CD4-positive, alpha-beta memory T cell (primary cell): ENCODE data around the gene SUGCT. TPM values are rescaled to one million over a fixed set of nuclear protein-coding genes. Genes with fewer than 3 reads are reported as not detected.
"Not testable (repeated sequence)": the region's sequence is repeated elsewhere in the genome, so short reads cannot be mapped to it uniquely, and the experiment has no call there.

ENCODE experiments used
- CTCF ChIA-PET: fragments of 350-600 bp; sonication (Branson Sonifier 250); formaldehyde crosslinking; loops from one replicate; lab custom pipeline; 2021; ENCODE audit warnings: inconsistent platforms; ENCODE audit not compliant: partially characterized antibody; lab: Charles Lee
- POLR2A ChIA-PET: fragments of 350-600 bp; sonication (Branson Sonifier 250); formaldehyde crosslinking; loops from one replicate; lab custom pipeline; 2021; ENCODE audit not compliant: partially characterized antibody; lab: Charles Lee
- DNase-seq, 5 donors: peaks; one replicate each; pipeline versions ENCODE4 v3.0.0 to v3.0.0-alpha.2; 2020 to 2022; ENCODE audit warnings: mixed read lengths in 1 of 5
- H3K27ac ChIP-seq: one replicate; pipeline ENCODE4 v1.7.0; 2013; ENCODE audit warnings: low read depth, low read length
- H3K27me3 ChIP-seq: 2 replicates; pipeline ENCODE4 v1.7.0; 2013; ENCODE audit warnings: mild to moderate bottlenecking, low read length, moderate library complexity; ENCODE audit not compliant: insufficient read depth
- H3K36me3 ChIP-seq: 2 replicates; pipeline ENCODE4 v1.7.0; 2013; ENCODE audit warnings: mild to moderate bottlenecking, low read length, moderate library complexity; ENCODE audit not compliant: insufficient read depth
- H3K4me1 ChIP-seq: 2 replicates; pipeline ENCODE4 v1.7.0; 2013; ENCODE audit warnings: mild to moderate bottlenecking, low read length, moderate library complexity; ENCODE audit not compliant: insufficient read depth
- H3K4me3 ChIP-seq, 2 donors: one replicate each; pipeline ENCODE4 v1.7.0; 2013; ENCODE audit warnings: low read length in 2 of 2, mild to moderate bottlenecking in 1 of 2
- H3K9me3 ChIP-seq, 2 donors: one replicate each; pipeline ENCODE4 v1.7.0; 2013; ENCODE audit warnings: low read length in 2 of 2, control low read depth in 1 of 2; ENCODE audit not compliant: control insufficient read depth in 1 of 2
- H3K27ac Mint-ChIP-seq, 7 donors: one replicate each; pipeline ENCODE4 v1.8.0; 2020 to 2021; ENCODE audit warnings: mixed read lengths in 7 of 7, mild to moderate bottlenecking in 6 of 7, inconsistent platforms in 3 of 7, moderate library complexity in 3 of 7
- H3K27me3 Mint-ChIP-seq, 2 donors: one replicate each; pipeline ENCODE4 v1.8.0; 2020 to 2021; ENCODE audit warnings: mixed read lengths in 2 of 2
- H3K36me3 Mint-ChIP-seq, 2 donors: one replicate each; pipeline ENCODE4 v1.8.0; 2020 to 2021; ENCODE audit warnings: mixed read lengths in 2 of 2, inconsistent platforms in 1 of 2, mild to moderate bottlenecking in 1 of 2
- H3K4me1 Mint-ChIP-seq, 4 donors: one replicate each; pipeline ENCODE4 v1.8.0; 2020 to 2021; ENCODE audit warnings: mixed read lengths in 4 of 4, mild to moderate bottlenecking in 1 of 4
- H3K4me3 Mint-ChIP-seq, 8 donors: one replicate each; pipeline ENCODE4 v1.8.0; 2020 to 2021; ENCODE audit warnings: mixed read lengths in 8 of 8, mild to moderate bottlenecking in 7 of 8, moderate library complexity in 6 of 8, inconsistent platforms in 3 of 8
- H3K9me3 Mint-ChIP-seq, 8 donors: one replicate each; pipeline ENCODE4 v1.8.0; 2020 to 2021; ENCODE audit warnings: mixed read lengths in 8 of 8, mild to moderate bottlenecking in 5 of 8, inconsistent platforms in 3 of 8, moderate library complexity in 1 of 8
- intact Hi-C: fragments of 100-400 bp; cut with micrococcal nuclease; formaldehyde crosslinking; loops from one replicate; pipeline ENCODE4 v1.15.1; 2023
- polyA plus RNA-seq, 2 donors: library from polyadenylated mRNA; unstranded; fragments of 300-500 nt; fragmentation: Illumina TruSeq; gene quantifications; one replicate each; pipeline ENCODE4 v1.2.3, GENCODE V29; 2021
- total RNA-seq, 2 experiments: library from RNA; stranded (reverse); gene quantifications; one replicate each; pipeline ENCODE4 v1.2.3, GENCODE V29; 2021

SUGCT gene
- total and polyA plus RNA-seq, 4 experiments from 2014 or later: 0.41 to 4.4 (median 1.2) TPM

DNA sequence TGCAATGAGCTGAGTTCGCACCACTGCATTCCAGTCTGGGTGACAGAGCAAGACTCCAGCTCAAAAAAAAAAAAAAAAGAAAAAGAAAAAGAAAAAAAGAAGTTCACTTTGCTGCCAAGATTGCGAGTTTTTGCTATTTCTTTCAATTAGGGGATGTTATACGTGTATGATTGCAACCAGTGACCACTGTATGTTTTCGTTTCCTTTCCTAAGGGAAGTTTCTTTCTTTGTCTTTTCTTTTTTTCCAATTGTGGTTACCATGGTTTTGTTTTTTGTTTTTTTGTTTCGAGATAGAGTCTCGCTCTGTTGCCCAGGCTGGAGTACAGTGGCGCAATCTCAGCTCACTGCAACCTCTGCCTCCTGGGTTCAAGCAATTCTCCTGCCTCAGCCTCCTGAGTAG lies 16.6 kb upstream of the SUGCT start:
- POLR2A ChIA-PET, H3K9me3 ChIP-seq, H3K36me3 ChIP-seq, H3K27ac Mint-ChIP-seq, intact Hi-C loops, H3K27me3 Mint-ChIP-seq, H3K9me3 Mint-ChIP-seq, H3K4me1 Mint-ChIP-seq, DNase-seq, H3K36me3 Mint-ChIP-seq, H3K27ac ChIP-seq, H3K27me3 ChIP-seq, H3K4me3 Mint-ChIP-seq, H3K4me1 ChIP-seq, H3K4me3 ChIP-seq, CTCF ChIA-PET: not testable (repeated sequence)

DNA sequence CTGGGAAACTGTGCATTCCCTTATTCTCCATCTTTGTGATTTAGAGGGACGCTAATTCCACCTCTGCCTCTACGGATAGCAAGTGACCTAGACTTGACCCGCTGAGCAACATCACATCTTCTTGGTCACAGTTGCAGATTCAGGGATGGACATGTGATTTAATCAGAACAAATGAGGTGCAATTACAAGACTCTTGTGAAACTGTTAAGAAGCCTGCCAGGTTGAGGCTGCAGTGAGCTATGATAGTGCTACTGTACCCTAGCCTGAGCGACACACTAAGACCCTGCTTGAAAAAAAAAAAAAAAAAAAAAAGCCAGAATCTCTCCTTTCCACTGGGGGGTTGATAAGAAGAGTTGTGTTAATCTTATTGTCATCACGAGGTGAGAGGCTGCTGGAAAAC lies 14.8 kb upstream of the SUGCT start:
- ChIA-PET CTCF (no interaction called here), POLR2A (no interaction called here)
- H3K27ac ChIP-seq: no peak overlapping the region
- H3K4me1 ChIP-seq: no peaks in the 10 kb centered on the region
- H3K4me3 Mint-ChIP-seq: no peak overlapping the region
- H3K27me3 ChIP-seq: no peaks in the 10 kb centered on the region
- H3K9me3 Mint-ChIP-seq: no peaks in the 10 kb centered on the region
- H3K36me3 Mint-ChIP-seq: peaks cover 0 to 4% of the 10 kb centered on the region in 2 donors
- no peak for DNase-seq
- no peaks in the 10 kb centered on the region for H3K27me3 Mint-ChIP-seq
- H3K36me3 ChIP-seq: no peaks in the 10 kb centered on the region
- intact Hi-C loops: no loop called here
- H3K4me1 Mint-ChIP-seq: peaks cover 0 to 1% (median 0%) of the 10 kb centered on the region in 4 donors
- peak overlapping the region in 1 of 7 donors; percentile 55 for H3K27ac Mint-ChIP-seq
- H3K9me3 ChIP-seq: no peaks in the 10 kb centered on the region
- H3K4me3 ChIP-seq: no peak overlapping the region

GRCh38 chr7:40122100-40122939 lies 12.5 kb upstream of the SUGCT start:
- CTCF ChIA-PET: not testable (repeated sequence)

GRCh38 chr7:40122940-40123254 lies 11.9 kb upstream of the SUGCT start:
- Mint-ChIP-seq H3K36me3 (peaks cover 1 to 4% of the 10 kb centered on the region in 2 donors), H3K4me3 (no peak overlapping the region), H3K9me3 (no peaks in the 10 kb centered on the region), H3K27me3 (no peaks in the 10 kb centered on the region), H3K4me1 (peaks cover 1 to 2% (median 2%) of the 10 kb centered on the region in 4 donors), H3K27ac (no peak overlapping the region)
- Histone ChIP-seq H3K27me3 (no peaks in the 10 kb centered on the region), H3K36me3 (no peaks in the 10 kb centered on the region), H3K9me3 (no peaks in the 10 kb centered on the region), H3K4me3 (no peak overlapping the region), H3K27ac (no peak overlapping the region), H3K4me1 (no peaks in the 10 kb centered on the region)
- intact Hi-C loops: no loop called here
- ChIA-PET CTCF (no interaction called here), POLR2A (interaction anchor here (1.4 kb wide), 1 partner anchor 11 kb away, joined by 7 read pairs; the partner anchor contains the start of genes MPLKIP and SUGCT)
- DNase-seq: no peak

More at GRCh38 chr7:40122100-40122939, 12.5 kb upstream of the SUGCT start:
- DNase-seq, H3K4me1 ChIP-seq, H3K4me3 Mint-ChIP-seq, H3K9me3 ChIP-seq, H3K36me3 ChIP-seq, H3K9me3 Mint-ChIP-seq, H3K27ac ChIP-seq, H3K27me3 Mint-ChIP-seq, H3K36me3 Mint-ChIP-seq, H3K27ac Mint-ChIP-seq, intact Hi-C loops, H3K4me1 Mint-ChIP-seq, H3K4me3 ChIP-seq, H3K27me3 ChIP-seq: not testable (repeated sequence)
- POLR2A ChIA-PET: interaction anchor here (1.4 kb wide), 1 partner anchor 12 kb away, joined by 7 read pairs; the partner anchor contains the start of genes MPLKIP and SUGCT

- peak overlapping the region; percentile 87 for H3K27ac ChIP-seq
- intact Hi-C loops: loop anchor here (1.0 to 5.0 kb wide), 5 partner anchors 184 to 1226 kb away; partner anchors contain the start of genes VPS41 and YAE1
- peaks cover 0 to 4% of the 10 kb centered on the region in 2 donors for H3K27me3 Mint-ChIP-seq
- H3K4me3 ChIP-seq: peak overlapping the region; percentile 98 to 99
- H3K9me3 ChIP-seq: no peaks in the 10 kb centered on the region
- H3K27me3 ChIP-seq: no peaks in the 10 kb centered on the region
- H3K4me1 ChIP-seq: peaks cover 38% of the 10 kb centered on the region
- ChIA-PET CTCF (interaction anchor here (0.6 to 2.1 kb wide), 9 partner anchors 25 to 511 kb away, joined by 3 to 8 read pairs (median 3); partner anchors contain the start of gene RALA), POLR2A (interaction anchor here (0.8 to 4.0 kb wide), 6 partner anchors 11 to 567 kb away, joined by 3 to 54 read pairs (median 6); partner anchors contain the start of genes CDK13 and YAE1)
- H3K27ac Mint-ChIP-seq: peak overlapping the region; percentile 91 to 98 (median 94)
- H3K36me3 ChIP-seq: no peaks in the 10 kb centered on the region
- H3K36me3 Mint-ChIP-seq: peaks cover 3 to 16% of the 10 kb centered on the region in 2 donors
- peak overlapping the region; percentile 93 to 100 (median 98) for H3K4me3 Mint-ChIP-seq
- DNase-seq: peak in 1 of 5 donors; percentile 39
- H3K9me3 Mint-ChIP-seq: no peaks in the 10 kb centered on the region
- peaks cover 18 to 54% (median 30%) of the 10 kb centered on the region in 4 donors for H3K4me1 Mint-ChIP-seq
These were observed 1.0 kb upstream of the SUGCT start for GRCh38 chr7:40133561-40134427.

DNA sequence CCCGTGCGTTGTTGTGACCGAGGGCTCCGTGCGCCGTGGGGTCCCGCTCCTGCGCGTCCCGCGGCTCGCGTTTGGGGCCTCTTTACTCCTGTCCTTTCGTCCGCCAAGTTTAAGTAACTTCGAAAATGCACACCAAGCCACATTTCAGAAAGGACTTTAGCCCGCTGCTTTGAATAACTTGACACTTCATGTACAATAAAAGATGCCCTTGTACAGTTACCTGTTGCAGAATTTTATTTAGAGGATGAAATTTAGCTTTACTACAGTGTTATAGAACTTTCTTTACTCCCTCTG lies 459 bp downstream of the SUGCT start:
- Histone ChIP-seq H3K4me3 (peak overlapping the region in 1 of 2 donors; percentile 99), H3K36me3 (no peaks in the 10 kb centered on the region), H3K27me3 (no peaks in the 10 kb centered on the region), H3K9me3 (no peaks in the 10 kb centered on the region), H3K27ac (peak overlapping the region; percentile 87), H3K4me1 (peaks cover 38% of the 10 kb centered on the region)
- Mint-ChIP-seq H3K9me3 (no peaks in the 10 kb centered on the region), H3K4me3 (peak overlapping the region; percentile 64 to 93 (median 76)), H3K36me3 (peaks cover 0 to 15% of the 10 kb centered on the region in 2 donors), H3K27ac (peak overlapping the region in 5 of 7 donors; percentile 12 to 98 (median 50)), H3K4me1 (peaks cover 15 to 48% (median 27%) of the 10 kb centered on the region in 4 donors), H3K27me3 (peaks cover 0 to 4% of the 10 kb centered on the region in 2 donors)
- POLR2A ChIA-PET: interaction anchor here (0.6 to 4.0 kb wide), 5 partner anchors 12 to 512 kb away, joined by 4 to 54 read pairs (median 7); partner anchors contain the start of genes CDK13 and RALA
- CTCF ChIA-PET: interaction anchor here (0.7 to 2.1 kb wide), 9 partner anchors 9 to 399 kb away, joined by 3 to 8 read pairs (median 4); no protein-coding TSS in a partner anchor
- no peak for DNase-seq
- intact Hi-C loops: loop anchor here (2.0 kb wide), 1 partner anchor 568 kb away; the partner anchor contains the start of gene YAE1
